Neural cell (in vitro differentiated cells): ENCODE data around the gene GPR17. TPM values are rescaled to one million over a fixed set of nuclear protein-coding genes. Genes with fewer than 3 reads are reported as not detected.

Experiments
- H2AFZ ChIP-seq: fragments of 200-600, 300-800 bp; sonication (generic), shearing (Covaris generic); 2 replicates; pipeline ENCODE4 v1.6.0; 2014; ENCODE audit warnings: low read depth, mild to moderate bottlenecking, antibody characterized with exemption, low read length, moderate library complexity
- H3F3A ChIP-seq: fragments of 200-600 bp; shearing (Covaris generic); 2 replicates; pipeline ENCODE4 v1.6.1; 2016; ENCODE audit warnings: mild to moderate bottlenecking, moderate library complexity, mixed read lengths, antibody characterized with exemption, low read length; ENCODE audit not compliant: insufficient read depth, poor library complexity, severe bottlenecking
- H3K27ac ChIP-seq: fragments of 200-600, 300-800 bp; sonication (generic), shearing (Covaris generic); 2 replicates; pipeline ENCODE4 v1.5.1; 2014; ENCODE audit warnings: mild to moderate bottlenecking, low read length, moderate library complexity
- H3K27me3 ChIP-seq: fragments of 300-800, 200-600 bp; sonication (generic), shearing (Covaris generic); 2 replicates; pipeline ENCODE4 v1.6.0; 2014; ENCODE audit warnings: mild to moderate bottlenecking, low read depth, low read length, moderate library complexity; ENCODE audit not compliant: insufficient read depth
- H3K36me3 ChIP-seq: fragments of 300-800, 200-600 bp; sonication (generic), shearing (Covaris generic); 2 replicates; pipeline ENCODE4 v1.5.1; 2014; ENCODE audit warnings: mild to moderate bottlenecking, antibody characterized with exemption, low read length, moderate library complexity; ENCODE audit not compliant: insufficient read depth
- H3K4me2 ChIP-seq: fragments of 300-800, 200-600 bp; sonication (generic), shearing (Covaris generic); 2 replicates; pipeline ENCODE4 v1.6.0; 2014; ENCODE audit warnings: mild to moderate bottlenecking, low read length
- H3K4me3 ChIP-seq: fragments of 300-800, 200-600 bp; sonication (generic), shearing (Covaris generic); 2 replicates; pipeline ENCODE4 v1.5.1; 2014; ENCODE audit warnings: mild to moderate bottlenecking, low read length, moderate library complexity
- H3K79me2 ChIP-seq: fragments of 200-600 bp; shearing (Covaris generic); replicated peaks from 2 replicates; pipeline ENCODE4 v1.6.0; 2014; ENCODE audit warnings: mild to moderate bottlenecking, low read length, moderate library complexity; ENCODE audit not compliant: insufficient read depth
- H3K9ac ChIP-seq: fragments of 300-800, 200-600 bp; sonication (generic), shearing (Covaris generic); 2 replicates; pipeline ENCODE4 v1.6.1; 2016; ENCODE audit warnings: mild to moderate bottlenecking, low read length, mixed read lengths
- H3K9me2 ChIP-seq: fragments of 200-600 bp; shearing (Covaris generic); 2 replicates; pipeline ENCODE4 v1.6.1; 2016; ENCODE audit warnings: mild to moderate bottlenecking, low read length, mixed read lengths; ENCODE audit not compliant: insufficient read depth
- H3K9me3 ChIP-seq: fragments of 200-600, 300-800 bp; sonication (generic), shearing (Covaris generic); 2 replicates; pipeline ENCODE4 v1.6.1; 2016; ENCODE audit warnings: mild to moderate bottlenecking, mixed run types, low read length, moderate library complexity, mixed read lengths
- H4K20me1 ChIP-seq: fragments of 200-600 bp; shearing (Covaris generic); 2 replicates; pipeline ENCODE4 v1.6.1; 2016; ENCODE audit warnings: mild to moderate bottlenecking, mixed run types; ENCODE audit not compliant: insufficient read depth
- EP300 ChIP-seq: fragments of 450-650 bp; conservative IDR thresholded peaks from 2 replicates; pipeline ENCODE4 v1.6.1; 2014; ENCODE audit warnings: antibody characterized with exemption, mild to moderate bottlenecking, moderate library complexity; ENCODE audit not compliant: poor library complexity, severe bottlenecking
- EZH2 ChIP-seq: fragments of 200-600, 300-800 bp; shearing (Covaris generic), sonication (generic); IDR thresholded peaks from 2 replicates; pipeline ENCODE4 v1.6.1; 2014; ENCODE audit warnings: antibody characterized with exemption, low read length, borderline replicate concordance, mild to moderate bottlenecking; ENCODE audit not compliant: insufficient read depth, poor library complexity, severe bottlenecking
- MXI1 ChIP-seq: fragments of 450-650 bp; conservative IDR thresholded peaks from 2 replicates; pipeline ENCODE4 v1.6.1; 2014; ENCODE audit warnings: antibody characterized with exemption, mild to moderate bottlenecking; ENCODE audit not compliant: poor library complexity, severe bottlenecking
- POLR2AphosphoS5 ChIP-seq: IDR thresholded peaks from 2 replicates; pipeline ENCODE4 v1.6.1; 2012
- RAD21 ChIP-seq: fragments of 450-650 bp; conservative IDR thresholded peaks from 2 replicates; pipeline ENCODE4 v1.6.1; 2014; ENCODE audit warnings: antibody characterized with exemption, mild to moderate bottlenecking, moderate library complexity
- SMC3 ChIP-seq: fragments of 450-650 bp; conservative IDR thresholded peaks from 2 replicates; pipeline ENCODE4 v1.6.1; 2014; ENCODE audit warnings: antibody characterized with exemption, mild to moderate bottlenecking, moderate library complexity; ENCODE audit not compliant: poor library complexity
- TAF1 ChIP-seq: IDR thresholded peaks from 2 replicates; pipeline ENCODE4 v1.6.1; 2012; ENCODE audit warnings: low read depth
- polyA plus RNA-seq: library from polyadenylated mRNA; depleted of rRNA; stranded (reverse); fragments of >200 nt; gene quantifications from 2 replicates; pipeline ENCODE4 v1.2.3, GENCODE V29; 2014
- TF ChIP-seq, protein P1 (sequence below): fragments of 450-650 bp; IDR thresholded peaks from 2 replicates; pipeline ENCODE4 v1.5.1; 2014; ENCODE audit warnings: antibody characterized with exemption, mild to moderate bottlenecking, moderate library complexity; ENCODE audit not compliant: poor library complexity, severe bottlenecking
- TF ChIP-seq, protein P2 (sequence below): IDR thresholded peaks from 2 replicates; pipeline ENCODE4 v1.6.1; 2012; ENCODE audit warnings: borderline replicate concordance

GPR17 gene
- polyA plus RNA-seq, 1 donor from 2014 or later = not detected

DNA sequence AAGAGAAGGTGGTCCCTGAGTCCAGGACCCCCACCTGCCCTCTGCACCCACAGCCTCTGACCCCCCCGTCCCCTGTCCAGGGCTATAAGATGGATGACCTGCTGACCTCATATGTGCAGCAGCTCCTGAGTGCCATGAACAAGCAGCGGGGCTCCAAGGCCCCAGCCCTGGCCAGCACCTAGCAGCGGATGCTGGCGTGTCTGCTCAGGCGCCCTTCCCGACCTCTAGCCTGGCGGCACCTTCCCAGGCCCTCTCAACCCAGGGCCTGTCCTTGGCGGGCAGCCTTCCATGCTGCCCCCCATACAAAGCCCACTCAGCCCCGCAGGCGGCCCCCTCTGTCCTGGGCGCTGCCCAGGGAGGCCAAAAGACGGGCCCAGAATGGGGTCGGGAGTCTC lies 8.7 kb upstream of the GPR17 start:
- no peaks in the 10 kb centered on the region for H3K27me3 ChIP-seq
- H3K9me2 ChIP-seq = no peaks in the 10 kb centered on the region
- H3K4me2 ChIP-seq = no peak overlapping the region
- H3K79me2 ChIP-seq = no peaks in the 10 kb centered on the region
- H2AFZ ChIP-seq = no peak overlapping the region
- H3F3A ChIP-seq = no peaks in the 10 kb centered on the region
- H3K36me3 ChIP-seq = no peaks in the 10 kb centered on the region
- H3K27ac ChIP-seq = no peak overlapping the region
- H3K9me3 ChIP-seq = no peaks in the 10 kb centered on the region
- no peaks in the 10 kb centered on the region for H4K20me1 ChIP-seq
- TF ChIP-seq POLR2AphosphoS5 = no peak
- no peak for TF ChIP-seq MXI1
- TF ChIP-seq, protein P1, sequence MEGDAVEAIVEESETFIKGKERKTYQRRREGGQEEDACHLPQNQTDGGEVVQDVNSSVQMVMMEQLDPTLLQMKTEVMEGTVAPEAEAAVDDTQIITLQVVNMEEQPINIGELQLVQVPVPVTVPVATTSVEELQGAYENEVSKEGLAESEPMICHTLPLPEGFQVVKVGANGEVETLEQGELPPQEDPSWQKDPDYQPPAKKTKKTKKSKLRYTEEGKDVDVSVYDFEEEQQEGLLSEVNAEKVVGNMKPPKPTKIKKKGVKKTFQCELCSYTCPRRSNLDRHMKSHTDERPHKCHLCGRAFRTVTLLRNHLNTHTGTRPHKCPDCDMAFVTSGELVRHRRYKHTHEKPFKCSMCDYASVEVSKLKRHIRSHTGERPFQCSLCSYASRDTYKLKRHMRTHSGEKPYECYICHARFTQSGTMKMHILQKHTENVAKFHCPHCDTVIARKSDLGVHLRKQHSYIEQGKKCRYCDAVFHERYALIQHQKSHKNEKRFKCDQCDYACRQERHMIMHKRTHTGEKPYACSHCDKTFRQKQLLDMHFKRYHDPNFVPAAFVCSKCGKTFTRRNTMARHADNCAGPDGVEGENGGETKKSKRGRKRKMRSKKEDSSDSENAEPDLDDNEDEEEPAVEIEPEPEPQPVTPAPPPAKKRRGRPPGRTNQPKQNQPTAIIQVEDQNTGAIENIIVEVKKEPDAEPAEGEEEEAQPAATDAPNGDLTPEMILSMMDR = no peak
- no peak for TF ChIP-seq EP300
- H3K9ac ChIP-seq = no peak overlapping the region
- H3K4me3 ChIP-seq = no peak overlapping the region

DNA sequence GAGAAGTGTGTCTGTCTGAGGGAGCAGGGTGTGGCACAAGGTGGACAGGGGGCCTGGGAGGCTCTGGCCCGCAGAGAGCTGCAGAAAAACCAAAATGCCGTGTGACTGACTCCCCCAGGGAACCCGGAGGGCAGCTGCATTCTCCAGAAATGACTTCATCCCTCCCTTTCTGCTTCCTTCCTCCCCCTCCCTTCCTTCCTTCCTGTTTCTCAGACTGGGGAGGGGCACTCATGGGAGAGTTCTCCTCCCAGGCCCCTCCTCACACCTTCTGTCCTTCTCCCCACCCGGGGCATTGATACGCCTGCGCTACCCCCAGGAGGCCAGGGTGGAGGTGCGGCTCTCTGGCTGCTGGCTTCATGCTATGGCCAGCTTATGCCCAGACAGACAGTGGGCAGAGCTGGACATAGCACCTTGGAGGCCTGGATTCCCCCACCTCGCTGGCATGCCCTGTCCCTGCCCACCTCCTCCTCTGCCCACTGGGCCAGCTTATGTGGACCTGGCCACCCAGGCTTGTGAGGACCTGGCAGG lies 8.2 kb upstream of the GPR17 start:
- Histone ChIP-seq H3K27ac (no peak overlapping the region), H3K79me2 (no peaks in the 10 kb centered on the region), H3K27me3 (no peaks in the 10 kb centered on the region), H2AFZ (no peak overlapping the region), H3K36me3 (no peaks in the 10 kb centered on the region), H3F3A (no peaks in the 10 kb centered on the region), H3K9me3 (no peaks in the 10 kb centered on the region), H3K9ac (no peak overlapping the region), H3K9me2 (no peaks in the 10 kb centered on the region), H3K4me3 (no peak overlapping the region), H3K4me2 (no peak overlapping the region), H4K20me1 (no peaks in the 10 kb centered on the region)
- no peak for TF ChIP-seq EP300
- TF ChIP-seq, protein P2, sequence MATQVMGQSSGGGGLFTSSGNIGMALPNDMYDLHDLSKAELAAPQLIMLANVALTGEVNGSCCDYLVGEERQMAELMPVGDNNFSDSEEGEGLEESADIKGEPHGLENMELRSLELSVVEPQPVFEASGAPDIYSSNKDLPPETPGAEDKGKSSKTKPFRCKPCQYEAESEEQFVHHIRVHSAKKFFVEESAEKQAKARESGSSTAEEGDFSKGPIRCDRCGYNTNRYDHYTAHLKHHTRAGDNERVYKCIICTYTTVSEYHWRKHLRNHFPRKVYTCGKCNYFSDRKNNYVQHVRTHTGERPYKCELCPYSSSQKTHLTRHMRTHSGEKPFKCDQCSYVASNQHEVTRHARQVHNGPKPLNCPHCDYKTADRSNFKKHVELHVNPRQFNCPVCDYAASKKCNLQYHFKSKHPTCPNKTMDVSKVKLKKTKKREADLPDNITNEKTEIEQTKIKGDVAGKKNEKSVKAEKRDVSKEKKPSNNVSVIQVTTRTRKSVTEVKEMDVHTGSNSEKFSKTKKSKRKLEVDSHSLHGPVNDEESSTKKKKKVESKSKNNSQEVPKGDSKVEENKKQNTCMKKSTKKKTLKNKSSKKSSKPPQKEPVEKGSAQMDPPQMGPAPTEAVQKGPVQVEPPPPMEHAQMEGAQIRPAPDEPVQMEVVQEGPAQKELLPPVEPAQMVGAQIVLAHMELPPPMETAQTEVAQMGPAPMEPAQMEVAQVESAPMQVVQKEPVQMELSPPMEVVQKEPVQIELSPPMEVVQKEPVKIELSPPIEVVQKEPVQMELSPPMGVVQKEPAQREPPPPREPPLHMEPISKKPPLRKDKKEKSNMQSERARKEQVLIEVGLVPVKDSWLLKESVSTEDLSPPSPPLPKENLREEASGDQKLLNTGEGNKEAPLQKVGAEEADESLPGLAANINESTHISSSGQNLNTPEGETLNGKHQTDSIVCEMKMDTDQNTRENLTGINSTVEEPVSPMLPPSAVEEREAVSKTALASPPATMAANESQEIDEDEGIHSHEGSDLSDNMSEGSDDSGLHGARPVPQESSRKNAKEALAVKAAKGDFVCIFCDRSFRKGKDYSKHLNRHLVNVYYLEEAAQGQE = no peak
- TF ChIP-seq MXI1 = no peak
- TF ChIP-seq RAD21 = no peak
- TF ChIP-seq, protein P1 = no peak
- TF ChIP-seq TAF1 = no peak
- TF ChIP-seq EZH2 = no peak
- no peak for TF ChIP-seq SMC3
- no peak for TF ChIP-seq POLR2AphosphoS5
